Lower lobe of right lung (tissue), 2 donors: ENCODE data around the gene ANO4. TPM values are rescaled to one million over a fixed set of nuclear protein-coding genes. Genes with fewer than 3 reads are reported as not detected.
"Not testable (repeated sequence)": the region's sequence is repeated elsewhere in the genome, so short reads cannot be mapped to it uniquely, and the experiment has no call there.

Experiments
- ATAC-seq, 2 donors: fragments of 200-7000 bp; cut with Tn5 transposase; one replicate each; pipeline ENCODE4 v1.9.1; 2020 to 2022; ENCODE audit warnings: mild to moderate bottlenecking in 2 of 2, moderate library complexity in 2 of 2
- DNase-seq: peaks from one replicate; pipeline ENCODE4 v3.0.0-alpha.2; 2020
- H3K27ac ChIP-seq: fragments of 200-600 bp; one replicate; pipeline ENCODE4 v1.8.0; 2022
- H3K27me3 ChIP-seq: fragments of 200-600 bp; one replicate; pipeline ENCODE4 v1.8.0; 2022; ENCODE audit warnings: low read depth
- H3K36me3 ChIP-seq: fragments of 200-600 bp; one replicate; pipeline ENCODE4 v1.8.0; 2022; ENCODE audit warnings: mild to moderate bottlenecking
- H3K4me1 ChIP-seq: fragments of 200-600 bp; one replicate; pipeline ENCODE4 v1.8.0; 2022
- H3K4me3 ChIP-seq: fragments of 200-600 bp; one replicate; pipeline ENCODE4 v1.8.0; 2022; ENCODE audit warnings: mild to moderate bottlenecking
- H3K9me3 ChIP-seq: fragments of 200-600 bp; one replicate; pipeline ENCODE4 v1.8.0; 2022
- CTCF ChIP-seq: fragments of 200-600 bp; IDR thresholded peaks from one replicate; pipeline ENCODE4 v1.8.0; 2022; ENCODE audit warnings: antibody characterized with exemption, mild to moderate bottlenecking
- intact Hi-C: fragments of 100-400 bp; cut with DNase I; formaldehyde crosslinking; loops from one replicate; pipeline ENCODE4 v1.11.0; 2022
- total RNA-seq: library from RNA; stranded (reverse); fragmentation: NEBNext Ultra II Directional; extraction: Animal tissue kit (Norgen Biotek cat#: 25700); gene quantifications from one replicate; pipeline ENCODE4 v1.2.1, GENCODE V29; 2021
- donor health status: DM: no; HTN: yes; CAD: no; lungs with severe emphysema.

Gene ANO4
- total RNA-seq, 1 donor from 2014 or later: 0.74 TPM

GRCh38 chr12:101087920-101088319 lies 293.3 kb downstream of the ANO4 start:
- DNase-seq (no peak), ATAC-seq (no peak)
- H3K27ac ChIP-seq: no peak overlapping the region
- no peak overlapping the region for H3K4me3 ChIP-seq
- H3K9me3 ChIP-seq: no peaks in the 10 kb centered on the region
- H3K4me1 ChIP-seq: no peaks in the 10 kb centered on the region
- H3K27me3 ChIP-seq: no peaks in the 10 kb centered on the region
- no peaks in the 10 kb centered on the region for H3K36me3 ChIP-seq
- no peak for TF ChIP-seq CTCF
- intact Hi-C loops: no loop called here

DNA sequence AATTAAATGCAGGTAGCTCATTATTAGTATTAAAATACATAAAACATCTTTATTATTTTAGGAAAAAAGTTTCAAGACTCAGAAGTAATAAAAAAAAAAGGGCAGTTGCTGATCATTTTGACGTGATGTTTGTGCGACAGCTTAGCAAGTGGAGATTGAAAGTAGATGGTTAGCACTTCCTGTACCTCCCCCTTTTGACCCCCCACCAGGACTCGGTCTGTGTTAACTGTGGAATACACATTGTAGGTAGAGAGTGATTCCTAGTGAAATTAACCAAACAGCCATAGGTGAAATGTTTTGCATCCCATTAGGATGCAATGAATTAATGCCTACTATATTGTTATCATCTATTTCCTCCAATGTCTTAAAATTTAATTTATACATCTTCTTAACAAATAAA lies 294.7 kb downstream of the ANO4 start:
- no peak for TF ChIP-seq CTCF
- Histone ChIP-seq H3K4me1 (no peaks in the 10 kb centered on the region), H3K36me3 (no peaks in the 10 kb centered on the region), H3K27me3 (no peaks in the 10 kb centered on the region), H3K9me3 (no peaks in the 10 kb centered on the region), H3K4me3 (no peak overlapping the region), H3K27ac (no peak overlapping the region)
- ATAC-seq: no peak
- DNase-seq: no peak
- intact Hi-C loops: no loop called here

GRCh38 chr12:101090222-101090621 lies 295.6 kb downstream of the ANO4 start:
- H3K9me3 ChIP-seq, intact Hi-C loops, H3K36me3 ChIP-seq, DNase-seq, H3K27me3 ChIP-seq, H3K27ac ChIP-seq, H3K4me3 ChIP-seq, H3K4me1 ChIP-seq, ATAC-seq: not testable (repeated sequence)

- no peaks in the 10 kb centered on the region for H3K36me3 ChIP-seq
- no peaks in the 10 kb centered on the region for H3K27me3 ChIP-seq
- no peaks in the 10 kb centered on the region for H3K9me3 ChIP-seq
- no peak overlapping the region for H3K4me3 ChIP-seq
- no peaks in the 10 kb centered on the region for H3K4me1 ChIP-seq
- ATAC-seq (no peak), DNase-seq (no peak)
- no peak for TF ChIP-seq CTCF
- H3K27ac ChIP-seq: no peak overlapping the region
- intact Hi-C loops: no loop called here
Observed at GRCh38 chr12:101097829-101098580, 303.4 kb downstream of the ANO4 start.

DNA sequence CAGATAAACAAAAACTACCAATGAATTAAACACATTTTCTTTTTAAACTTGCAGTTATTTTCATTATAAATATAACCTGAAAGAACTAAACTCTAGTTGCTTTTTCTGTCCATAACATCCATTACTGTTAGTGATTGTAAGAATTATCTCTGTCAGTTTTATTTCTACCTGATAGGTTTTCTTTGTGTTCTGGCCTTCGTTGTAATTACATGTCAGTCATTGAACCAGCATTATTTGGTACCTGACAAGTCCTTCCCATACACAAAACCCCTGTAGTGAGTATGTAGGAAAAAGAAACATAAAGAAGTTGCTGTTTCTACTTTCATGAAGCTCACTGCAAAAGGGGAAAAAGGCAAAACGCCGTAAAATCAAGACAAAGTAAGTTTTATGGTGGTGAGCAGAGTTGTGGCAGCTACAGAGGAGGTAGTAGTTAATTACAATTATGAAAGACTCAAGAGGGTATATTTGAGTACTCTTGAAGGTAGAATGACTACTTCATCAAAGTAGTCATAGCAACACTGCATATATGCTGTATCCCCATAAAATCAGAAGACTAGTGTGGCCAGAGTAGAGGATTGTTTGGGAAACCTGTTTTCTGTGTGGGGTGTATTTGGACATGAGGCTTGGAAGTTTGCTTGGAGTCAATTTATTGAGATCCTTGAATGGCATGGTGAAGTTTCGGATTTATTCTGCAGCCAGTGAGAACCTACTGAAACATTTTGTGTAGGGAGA lies 312.6 kb downstream of the ANO4 start:
- intact Hi-C loops: no loop called here
- no peaks in the 10 kb centered on the region for H3K9me3 ChIP-seq
- H3K4me1 ChIP-seq: no peaks in the 10 kb centered on the region
- TF ChIP-seq CTCF: no peak
- H3K4me3 ChIP-seq: no peak overlapping the region
- DNase-seq: no peak
- no peak overlapping the region for H3K27ac ChIP-seq
- no peaks in the 10 kb centered on the region for H3K36me3 ChIP-seq
- peak; percentile 11 to 53 for ATAC-seq
- no peaks in the 10 kb centered on the region for H3K27me3 ChIP-seq

DNA sequence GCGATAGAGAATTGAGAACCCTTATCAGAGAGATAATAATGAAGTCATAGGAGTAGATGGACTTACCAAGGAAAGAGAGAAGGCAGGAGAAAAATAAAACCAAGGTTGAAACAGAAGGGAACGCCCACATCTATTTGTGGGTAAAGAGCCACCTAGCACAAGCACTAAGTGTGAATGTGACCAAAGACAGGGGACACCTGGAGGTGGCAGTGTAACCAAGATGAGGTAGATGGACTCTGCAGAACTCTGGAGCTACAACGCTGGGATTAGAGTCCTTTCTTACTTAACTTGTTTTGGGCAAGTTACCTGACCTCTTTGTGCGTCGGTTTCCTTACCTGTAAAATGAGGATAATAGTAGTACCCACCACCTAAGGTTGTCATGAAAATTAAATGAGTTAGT lies 313.6 kb downstream of the ANO4 start:
- H3K4me3 ChIP-seq: no peak overlapping the region
- H3K36me3 ChIP-seq: no peaks in the 10 kb centered on the region
- ATAC-seq (no peak), DNase-seq (no peak)
- H3K9me3 ChIP-seq: no peaks in the 10 kb centered on the region
- H3K4me1 ChIP-seq: no peaks in the 10 kb centered on the region
- intact Hi-C loops: no loop called here
- H3K27me3 ChIP-seq: no peaks in the 10 kb centered on the region
- H3K27ac ChIP-seq: no peak overlapping the region
- no peak for TF ChIP-seq CTCF
